ENCODE data around the gene AFAP1L2.

The AFAP1L2 gene

DNA sequence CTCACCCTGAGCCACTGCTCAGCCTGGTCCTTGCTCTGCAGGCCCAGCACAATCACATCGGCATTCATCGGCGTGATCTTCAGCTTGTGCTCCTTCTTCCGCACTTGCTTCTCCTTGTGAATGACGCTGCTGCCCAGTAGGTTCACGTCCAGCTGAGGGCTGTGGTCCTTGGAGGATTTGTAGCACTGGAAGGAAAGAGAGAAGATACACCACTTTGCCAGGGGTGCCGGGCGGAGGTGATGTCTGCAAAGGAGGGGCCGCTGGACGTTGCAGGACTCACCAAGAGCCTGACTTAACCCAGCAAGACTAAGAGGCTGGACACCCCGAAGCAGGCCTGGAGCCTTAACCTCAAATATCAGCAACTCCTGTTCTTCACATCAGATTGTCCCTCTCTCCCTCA lies 90.4 kb downstream of the AFAP1L2 start:
- no peak for DNase-seq (ENCODE audit: low read depth, low spot score)

- DNase-seq (ENCODE audit: low read depth, low spot score): no peak
Observed at GRCh38 chr10:114313139-114313538, 91.2 kb downstream of the AFAP1L2 start.

DNA sequence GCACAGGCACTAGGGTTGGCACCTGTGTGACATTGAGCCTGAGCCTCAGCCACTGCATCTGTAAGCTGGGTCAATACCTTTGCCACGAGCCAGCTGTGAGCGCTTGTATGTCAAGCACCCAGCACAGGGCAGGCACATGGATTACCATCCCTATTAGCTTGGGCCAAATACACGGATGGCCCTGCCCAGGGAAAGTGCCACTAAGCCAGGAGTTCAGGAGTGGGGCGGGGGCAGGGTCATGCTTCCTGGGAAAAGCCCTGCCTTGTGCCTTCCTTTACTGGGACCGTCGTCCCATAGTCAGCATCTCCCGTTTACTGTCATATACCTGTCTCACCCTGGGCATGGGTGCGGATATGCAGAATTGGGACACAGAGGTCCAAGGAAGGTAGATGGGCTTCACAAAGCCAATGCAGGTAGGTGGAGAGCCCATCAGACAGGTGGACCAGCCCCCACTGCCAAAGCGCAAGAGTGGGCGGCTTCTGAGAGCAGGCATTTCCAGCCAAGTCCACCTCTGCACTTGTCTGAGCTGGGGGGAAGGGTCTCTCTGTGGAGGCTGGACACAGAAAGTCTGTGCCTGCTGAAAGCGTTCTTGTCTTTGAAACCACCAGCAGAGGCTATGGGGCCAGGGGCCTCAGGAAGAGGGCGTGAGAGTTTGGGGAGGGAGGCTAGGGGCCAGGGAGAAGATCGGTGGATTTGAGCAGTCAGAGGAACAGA lies 92.6 kb downstream of the AFAP1L2 start:
- no peak for DNase-seq (ENCODE audit: low read depth, low spot score)

DNA sequence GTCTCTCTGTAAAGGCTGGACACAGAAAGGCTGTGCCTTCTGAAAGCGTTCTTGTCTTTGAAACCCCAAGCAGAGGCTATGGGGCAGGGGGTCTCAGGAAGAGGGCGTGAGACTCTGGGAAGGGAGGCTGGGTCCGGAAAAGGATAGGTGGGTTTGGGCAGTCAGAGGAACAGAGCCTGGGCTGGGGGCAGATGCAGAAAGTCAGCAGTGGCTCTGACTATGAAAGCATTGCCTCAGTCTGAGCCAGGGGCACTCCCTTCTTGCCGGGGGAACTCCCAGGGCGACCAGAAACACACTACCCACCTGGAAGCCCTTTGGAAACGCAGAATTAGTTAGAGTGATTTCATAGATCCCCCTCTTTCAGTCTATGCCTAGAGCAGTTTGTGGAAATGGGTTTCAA lies 93.3 kb downstream of the AFAP1L2 start:
- DNase-seq (ENCODE audit: low read depth, low spot score): no peak

GRCh38 chr10:114310346-114310745 lies 94.0 kb downstream of the AFAP1L2 start:
- DNase-seq (ENCODE audit: low read depth, low spot score): no peak

- DNase-seq (ENCODE audit: low read depth, low spot score): no peak
Observed at GRCh38 chr10:114309364-114309651, 95.0 kb downstream of the AFAP1L2 start.

GRCh38 chr10:114308531-114309363 lies 95.6 kb downstream of the AFAP1L2 start:
- no peak for DNase-seq (ENCODE audit: low read depth, low spot score)

DNA sequence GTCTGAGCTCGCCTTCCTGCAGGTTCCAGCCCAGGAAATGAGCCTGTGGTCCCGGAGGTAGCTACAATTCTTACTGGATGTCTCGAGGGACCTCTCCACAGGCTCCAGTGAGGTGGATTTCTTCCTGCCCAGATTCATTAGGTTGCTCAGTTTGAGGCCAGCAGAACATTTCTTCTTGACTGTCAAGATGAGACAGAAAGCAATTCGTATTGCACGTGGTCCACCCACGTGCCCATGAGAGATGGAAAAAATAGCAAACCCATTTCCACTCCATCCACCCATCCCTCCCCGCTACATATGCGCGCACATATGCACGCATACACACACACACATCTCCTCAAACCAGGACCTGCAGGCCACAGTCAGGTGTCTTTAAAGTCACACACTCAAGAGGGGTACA lies 96.6 kb downstream of the AFAP1L2 start:
- no peak for DNase-seq (ENCODE audit: low read depth, low spot score)

DNA sequence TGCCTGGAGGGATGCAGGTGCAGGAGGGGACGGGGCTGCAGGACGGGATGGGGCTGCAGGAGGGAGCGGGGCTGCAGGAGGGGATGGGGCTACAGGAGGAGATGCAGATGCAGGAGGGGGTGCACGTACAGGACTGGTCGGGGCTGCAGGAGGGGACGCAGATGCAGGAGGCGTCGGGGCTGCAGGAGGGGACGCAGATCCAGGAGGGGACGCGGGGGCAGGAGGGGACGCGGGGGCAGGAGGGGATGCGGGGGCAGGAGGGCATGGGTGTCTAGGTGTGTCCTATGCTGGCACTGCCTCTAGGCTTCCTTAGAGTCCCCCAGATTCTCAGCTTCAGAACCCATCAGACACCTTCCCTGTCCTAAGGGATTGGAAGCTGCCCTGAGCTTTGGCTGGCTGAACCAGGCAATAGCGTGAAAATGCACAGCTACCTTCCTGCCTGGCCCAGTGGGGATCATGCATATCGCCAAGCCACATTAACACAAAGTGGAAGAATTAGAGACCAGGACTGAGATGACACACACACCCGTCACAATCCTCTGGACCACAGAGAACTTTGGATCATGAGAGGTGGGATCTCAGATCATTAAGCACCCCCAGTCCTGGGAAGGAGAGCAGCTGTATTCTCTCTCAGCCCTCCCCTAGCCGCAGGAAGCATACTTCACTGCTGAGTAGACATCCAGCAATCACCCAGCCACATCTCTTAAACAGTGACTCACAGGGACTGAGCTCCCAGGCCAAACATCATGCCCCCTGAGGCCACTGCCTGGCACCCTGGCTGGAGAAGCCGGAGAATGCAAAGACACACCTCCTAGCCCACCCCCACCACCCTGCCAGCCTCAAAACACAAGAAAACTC lies 98.0 kb downstream of the AFAP1L2 start:
- DNase-seq (ENCODE audit: low read depth, low spot score): peak; percentile 75

GRCh38 chr10:114305521-114305925 lies 98.8 kb downstream of the AFAP1L2 start:
- DNase-seq (ENCODE audit: low read depth, low spot score): no peak

GRCh38 chr10:114304571-114305421 lies 99.5 kb downstream of the AFAP1L2 start:
- no peak for DNase-seq (ENCODE audit: low read depth, low spot score)

GRCh38 chr10:114304017-114304570 lies 100.2 kb downstream of the AFAP1L2 start:
- DNase-seq (ENCODE audit: low read depth, low spot score): peak; percentile 85

DNA sequence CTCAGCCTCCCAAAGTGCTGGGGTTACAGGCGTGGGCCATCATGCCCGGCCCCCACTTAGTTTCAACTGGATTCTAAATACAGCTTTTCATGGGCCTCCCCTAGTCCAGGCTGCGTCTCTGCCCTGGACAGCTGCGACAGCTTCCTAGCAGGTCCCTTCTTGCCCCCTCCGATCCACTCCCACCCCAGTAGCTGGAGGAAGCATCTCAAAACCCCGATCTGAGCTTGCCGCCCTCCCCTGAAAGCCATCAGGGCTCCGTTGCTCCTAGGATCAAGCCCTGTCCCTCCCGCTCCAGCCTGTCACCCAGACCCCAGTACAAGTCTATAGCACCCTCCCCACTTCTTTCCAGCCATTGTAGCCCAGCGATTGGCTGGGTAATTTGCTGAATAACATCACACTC lies 100.7 kb downstream of the AFAP1L2 start:
- no peak for DNase-seq (ENCODE audit: low read depth, low spot score)

DNA sequence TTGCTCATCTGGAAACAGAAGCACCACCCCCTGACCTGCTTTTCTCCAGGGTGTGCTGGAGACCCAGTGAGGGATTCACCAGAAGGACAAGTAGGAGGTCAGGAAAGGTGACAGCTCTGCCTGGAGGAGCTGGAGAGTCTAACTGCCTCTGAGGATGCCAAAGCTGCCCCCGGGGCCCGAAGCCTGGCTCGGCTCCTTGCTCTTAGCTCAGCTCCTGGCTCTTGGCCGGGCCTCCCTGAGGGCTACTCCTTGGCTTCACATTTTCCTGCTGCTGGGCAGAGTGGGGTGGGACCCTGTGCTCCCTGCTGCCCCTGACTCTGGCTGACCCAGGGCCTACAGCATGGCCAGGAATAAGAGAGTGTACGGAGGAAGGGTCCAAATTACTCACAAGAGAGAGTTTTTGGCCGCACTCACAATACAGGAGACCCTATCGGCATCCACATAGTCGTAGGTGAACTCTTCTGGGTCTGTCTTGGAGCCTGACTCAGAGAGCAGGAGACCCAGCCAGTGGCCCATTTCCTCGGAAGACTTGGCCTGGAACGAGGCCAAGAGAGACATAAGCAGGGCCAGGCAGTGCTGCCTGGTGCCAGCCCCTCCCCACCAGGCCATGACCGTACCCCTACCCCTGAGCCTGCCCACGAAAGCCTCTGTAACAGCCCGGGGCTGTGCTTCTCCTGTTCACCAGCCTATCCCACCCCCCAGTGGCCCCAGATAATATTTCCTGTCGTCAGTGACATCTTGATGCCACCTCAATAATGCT lies 102.2 kb downstream of the AFAP1L2 start:
- DNase-seq (ENCODE audit: low read depth, low spot score): no peak

- no peak for DNase-seq (ENCODE audit: low read depth, low spot score)
Observed at GRCh38 chr10:114301177-114301576, 103.1 kb downstream of the AFAP1L2 start.

DNA sequence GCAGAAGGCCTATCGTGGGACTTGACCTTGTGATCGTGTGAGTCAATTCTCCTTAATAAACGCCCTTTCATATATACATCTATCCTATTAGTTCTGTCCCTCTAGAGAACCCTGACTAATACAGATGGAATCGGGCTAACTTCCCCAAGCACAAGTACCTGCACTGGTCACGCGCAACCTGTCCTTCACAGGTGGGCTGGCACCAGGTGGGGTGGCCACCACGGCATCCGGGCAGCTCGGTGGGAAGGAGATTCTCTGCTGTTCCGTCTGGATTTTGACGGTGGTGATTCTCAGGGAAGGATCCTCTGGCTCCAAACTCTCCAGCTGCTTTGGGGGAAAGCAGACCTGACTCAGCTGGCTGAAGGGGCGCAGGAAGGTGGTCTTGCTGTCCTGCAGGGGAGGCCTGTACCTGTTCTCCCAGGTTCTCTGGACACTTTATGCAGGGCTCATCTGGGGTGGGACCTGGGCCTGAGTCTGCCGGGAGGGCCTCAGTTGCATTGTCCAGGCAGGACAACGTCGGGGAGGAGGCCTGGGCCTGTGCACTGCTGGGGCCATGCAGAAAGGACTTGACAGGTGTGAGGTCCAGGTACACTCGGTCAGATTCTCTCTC lies 104.2 kb downstream of the AFAP1L2 start:
- DNase-seq (ENCODE audit: low read depth, low spot score): no peak

GRCh38 chr10:114297136-114297705 lies 107.1 kb downstream of the AFAP1L2 start:
- DNase-seq (ENCODE audit: low read depth, low spot score): no peak

DNA sequence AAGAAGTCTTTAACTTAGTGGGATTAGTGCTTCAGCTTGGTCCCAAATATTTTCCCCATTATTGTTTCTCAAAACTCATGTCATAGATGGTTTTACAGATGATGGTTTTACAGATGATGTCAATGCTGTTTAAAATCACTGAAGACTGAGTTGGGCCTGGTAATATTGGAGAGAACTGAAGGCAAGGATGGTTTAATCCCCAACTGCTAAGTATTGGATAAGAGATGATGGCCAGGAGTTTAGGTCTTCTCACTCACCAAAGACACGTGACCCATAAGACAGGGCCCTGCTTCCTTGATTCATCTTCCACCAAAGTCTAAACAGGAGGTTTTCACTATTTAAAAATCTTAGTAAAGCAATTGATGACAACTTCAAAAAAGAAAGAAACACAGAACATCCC lies 108.9 kb downstream of the AFAP1L2 start:
- no peak for DNase-seq (ENCODE audit: low read depth, low spot score)

DNA sequence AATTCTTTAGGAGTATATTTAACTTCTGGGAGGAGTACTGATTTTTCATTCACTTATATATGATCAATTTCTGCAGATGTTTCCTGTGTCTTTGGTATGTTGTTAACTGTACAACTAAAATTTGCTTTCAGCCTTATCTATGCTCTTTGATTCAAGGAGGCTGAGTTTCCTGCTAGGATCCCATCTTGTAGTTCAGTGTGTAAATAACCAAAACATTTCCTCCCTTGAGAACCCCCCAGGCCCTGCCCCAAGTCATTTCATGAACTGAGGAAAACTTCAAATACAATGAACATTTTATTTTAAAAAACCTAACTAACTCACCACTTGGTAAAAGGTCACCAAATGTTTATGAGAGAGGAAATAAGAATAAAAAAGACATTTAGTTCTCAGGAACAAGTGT lies 109.8 kb downstream of the AFAP1L2 start:
- no peak for DNase-seq (ENCODE audit: low read depth, low spot score)

DNA sequence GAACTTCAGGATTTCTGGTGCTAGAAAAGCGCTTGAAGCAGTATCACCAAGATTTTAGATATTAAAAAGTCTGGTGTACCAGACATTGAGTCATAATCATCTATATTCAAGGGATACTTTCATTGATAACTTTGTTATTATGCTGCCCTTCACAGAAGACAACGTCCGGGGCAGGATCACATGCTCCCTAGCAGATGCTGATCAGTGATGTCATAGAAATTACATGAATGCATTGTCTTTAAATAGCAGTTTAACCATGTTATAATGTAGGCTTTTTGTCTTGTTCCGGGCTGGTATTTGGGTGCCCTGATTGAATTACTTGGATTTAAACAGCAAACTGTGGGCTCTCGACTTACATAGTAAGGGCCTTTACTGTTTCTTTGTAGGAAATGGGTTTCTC lies 111.2 kb downstream of the AFAP1L2 start:
- no peak for DNase-seq (ENCODE audit: low read depth, low spot score)

Data from brain pericyte (primary cell).